ENCODE data around the gene FBXO47.

Gene FBXO47, protein sequence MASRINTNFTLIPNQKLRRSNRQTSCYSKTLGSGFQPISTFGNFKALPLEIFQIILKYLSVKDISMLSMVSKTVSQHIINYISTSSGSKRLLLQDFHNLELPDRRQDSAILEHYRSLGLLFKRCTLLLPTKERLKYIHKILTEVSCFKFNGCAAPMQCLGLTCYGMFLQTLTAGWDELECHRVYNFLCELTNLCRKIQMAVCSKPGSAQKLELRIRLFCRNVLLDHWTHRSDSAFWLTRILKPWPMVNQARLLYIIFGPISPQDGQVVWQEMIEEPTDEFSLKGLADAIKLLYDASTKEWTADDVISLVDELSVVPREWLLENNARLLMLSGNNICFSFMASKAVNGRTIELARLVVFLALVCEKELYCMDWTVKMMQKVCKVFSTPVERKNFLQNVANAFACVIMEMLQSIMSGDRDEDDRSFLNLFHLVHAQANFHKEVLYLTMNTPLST

GRCh38 chr17:38967290-38967738 is at the start of gene FBXO47:
Gene FBXO47, minus strand, starts transcription at chr17:38967403. Its CDS starts 4,378 bp downstream, at chr17:38963025.
- FAIRE-seq, result no peak

- no peak for FAIRE-seq
Measured at GRCh38 chr17:39016193-39017153, 49.3 kb upstream of the FBXO47 start.

- no peak for FAIRE-seq
Measured at GRCh38 chr17:39015546-39015935, 48.3 kb upstream of the FBXO47 start.

DNA sequence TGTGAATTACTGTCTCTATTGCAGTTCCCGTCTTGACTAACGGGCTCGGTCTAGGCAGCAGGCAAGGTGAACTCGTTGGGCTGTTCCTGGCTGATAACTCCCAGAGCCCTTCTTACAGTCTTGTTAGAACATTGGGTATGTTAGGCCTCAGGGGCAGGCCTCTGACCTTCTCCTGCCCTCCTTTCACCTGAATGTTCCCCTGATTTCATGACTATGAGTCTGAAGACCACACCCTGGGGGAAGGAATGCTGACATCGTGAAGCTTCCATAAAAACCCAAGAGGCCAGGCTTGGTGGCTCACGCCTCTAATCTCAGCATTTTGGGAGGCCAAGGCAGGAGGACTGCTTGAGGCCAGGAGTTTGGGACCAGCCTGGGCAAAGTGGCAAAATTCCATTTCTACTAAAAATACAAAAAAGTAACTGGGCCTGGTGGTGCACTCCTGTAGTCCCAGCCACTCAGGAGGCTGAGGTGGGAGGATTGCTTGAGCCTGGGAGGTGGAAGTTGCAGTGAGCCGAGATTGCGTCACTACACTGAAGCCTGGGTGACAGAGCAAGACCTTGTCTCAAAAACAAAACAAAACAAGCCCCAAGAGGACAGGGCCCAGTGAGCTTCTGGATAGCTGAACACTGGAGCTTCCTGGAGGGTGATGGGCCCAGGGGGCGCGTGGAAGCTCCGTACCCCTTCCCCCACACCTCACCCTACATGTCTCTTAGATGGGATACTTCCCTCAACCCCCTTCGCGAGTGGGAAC is 47.8 kb upstream of the FBXO47 start:
- no peak for FAIRE-seq

GRCh38 chr17:39014044-39014794 is 47.0 kb upstream of the FBXO47 start:
- FAIRE-seq, result no peak

GRCh38 chr17:39012725-39013124 is 45.5 kb upstream of the FBXO47 start:
- FAIRE-seq, result no peak

DNA sequence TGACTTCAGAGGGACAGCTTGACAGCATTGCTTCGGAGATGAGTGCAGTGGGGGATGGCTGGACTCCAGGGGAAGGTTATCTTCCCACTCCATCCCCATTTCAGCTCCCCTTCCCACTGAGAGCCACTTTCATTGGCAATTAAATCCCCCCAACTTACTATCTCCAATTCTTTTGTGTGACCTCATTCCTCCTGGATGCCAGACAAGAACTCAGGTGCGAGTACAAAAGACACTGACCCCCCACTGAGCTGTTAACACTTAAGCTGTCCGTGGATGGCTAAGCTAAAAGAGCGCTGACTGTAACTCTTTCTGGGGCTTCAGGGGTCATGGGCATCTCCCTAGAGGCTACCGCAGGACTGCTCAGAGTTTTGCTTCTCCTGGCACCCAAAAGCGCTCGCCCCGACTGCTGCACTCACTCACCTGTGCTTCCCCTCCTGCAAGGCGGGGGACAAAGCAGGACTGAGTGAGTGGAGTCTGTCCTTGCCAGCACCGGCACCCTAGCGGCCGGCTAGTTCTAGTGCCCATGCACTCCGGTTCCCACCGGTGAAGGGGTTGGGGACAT is 44.8 kb upstream of the FBXO47 start:
- no peak for FAIRE-seq

DNA sequence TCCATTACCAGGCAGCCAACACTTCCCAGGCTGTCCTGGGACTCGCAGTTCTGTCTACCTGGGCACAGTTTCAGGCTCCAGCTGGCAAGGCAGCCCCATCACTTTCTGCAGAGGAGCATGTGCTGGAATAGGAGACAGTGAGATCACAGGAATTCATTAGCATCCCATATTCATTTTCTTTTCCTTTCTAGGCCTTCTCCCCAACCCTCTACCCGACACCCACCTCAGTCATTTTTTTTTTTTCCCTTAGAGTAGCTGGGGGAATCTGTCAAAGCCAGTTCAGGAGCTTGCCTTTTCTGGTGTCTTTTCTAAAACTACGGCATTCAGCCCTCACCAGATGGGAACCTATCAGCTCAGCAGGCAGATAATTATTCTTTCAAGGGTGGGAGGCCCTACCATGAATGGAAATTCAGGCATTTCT is 42.4 kb upstream of the FBXO47 start:
- FAIRE-seq, result no peak

DNA sequence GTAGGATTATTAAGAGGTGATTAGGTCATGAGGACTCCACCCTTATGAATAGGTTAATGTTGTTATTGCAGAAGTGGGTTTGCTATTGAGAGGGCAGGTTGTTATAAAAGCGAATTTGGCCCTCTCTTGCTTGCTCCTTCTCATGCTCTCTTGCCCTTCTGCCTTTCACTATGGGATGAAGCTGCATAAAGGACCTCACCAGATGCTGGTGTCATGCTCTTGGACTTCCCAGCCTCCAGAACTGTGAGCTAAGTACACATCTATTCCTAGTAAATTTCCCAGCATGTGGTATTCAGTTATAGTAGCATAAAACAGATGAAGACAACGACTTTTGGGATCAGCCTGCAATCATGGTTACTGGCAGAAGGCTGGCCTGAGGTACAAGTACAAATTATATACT is 41.4 kb upstream of the FBXO47 start:
- FAIRE-seq, result no peak

- FAIRE-seq, result no peak
Measured at GRCh38 chr17:39002991-39003715, 36.0 kb upstream of the FBXO47 start.

- no peak for FAIRE-seq
Measured at GRCh38 chr17:39001703-39002637, 34.8 kb upstream of the FBXO47 start.

GRCh38 chr17:39000021-39000601 is 32.9 kb upstream of the FBXO47 start:
- no peak for FAIRE-seq

DNA sequence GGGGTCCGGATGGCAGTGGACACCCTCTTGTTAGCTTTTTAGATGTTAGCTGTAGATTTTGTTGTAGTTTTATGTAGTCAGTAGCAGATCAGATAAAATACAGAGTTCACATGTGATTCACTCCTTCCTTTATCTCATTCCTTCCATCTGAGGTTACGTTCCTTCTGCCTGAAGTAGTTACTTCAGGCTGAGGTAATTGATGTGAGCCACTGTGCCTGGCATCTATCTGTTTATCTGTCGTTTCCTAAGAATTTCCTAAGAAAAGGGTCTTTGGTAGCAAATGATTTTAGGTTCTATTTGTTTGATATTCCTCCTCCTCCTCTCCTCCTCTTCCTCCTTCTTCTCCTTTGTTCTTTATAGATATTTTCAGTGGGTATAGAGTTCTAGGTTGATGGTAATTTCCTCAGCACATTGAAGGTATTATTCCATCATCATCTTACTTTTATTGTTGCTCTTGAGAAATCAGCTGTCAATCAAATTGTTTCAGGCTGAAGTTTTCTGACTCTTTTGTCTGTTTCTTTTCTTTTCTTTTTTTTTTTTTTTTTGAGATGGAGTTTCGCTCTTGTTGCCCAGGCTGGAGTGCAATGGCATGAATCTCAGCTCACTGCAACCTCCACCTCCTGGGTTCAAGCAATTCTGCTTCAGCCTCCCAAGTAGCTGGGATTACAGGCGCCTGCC is 29.6 kb upstream of the FBXO47 start:
- FAIRE-seq, result no peak

DNA sequence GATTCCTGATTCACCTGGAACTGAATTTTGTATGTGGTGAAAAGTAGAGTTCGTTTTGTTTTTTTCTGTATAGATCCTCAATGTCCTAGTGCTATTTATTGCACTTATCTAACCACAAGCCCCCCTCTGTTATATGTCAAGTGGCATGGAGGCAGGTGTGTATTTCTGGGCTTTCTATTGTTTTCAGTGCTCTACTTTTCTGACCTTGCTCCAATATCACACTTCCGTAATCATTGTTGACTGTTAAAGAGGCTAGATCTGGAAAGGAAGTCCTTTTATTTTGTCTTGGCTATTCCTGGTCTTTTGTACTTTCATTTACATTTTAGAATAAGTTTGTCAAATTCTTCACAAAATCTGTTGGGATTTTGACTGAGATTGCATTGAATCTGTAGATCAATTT is 26.8 kb upstream of the FBXO47 start:
- no peak for FAIRE-seq

DNA sequence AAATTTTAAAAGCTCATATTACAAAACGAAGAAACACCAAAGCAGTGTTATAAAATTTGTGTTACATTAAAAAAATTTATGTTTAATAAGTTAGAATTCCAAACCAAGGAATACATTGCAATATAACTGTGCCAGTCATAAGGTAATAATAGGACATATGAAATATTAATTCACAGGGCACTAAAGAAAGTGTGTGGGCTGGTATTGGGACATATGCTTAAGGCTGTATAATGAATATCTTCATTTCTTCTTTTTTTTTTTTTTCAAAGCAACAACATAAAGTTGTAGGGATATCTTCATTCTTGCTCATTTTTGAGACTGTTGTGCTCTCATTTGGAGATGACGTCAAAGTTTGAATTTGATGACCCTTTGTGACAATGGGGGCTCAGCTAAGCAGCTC is 17.5 kb upstream of the FBXO47 start:
- FAIRE-seq, result no peak

DNA sequence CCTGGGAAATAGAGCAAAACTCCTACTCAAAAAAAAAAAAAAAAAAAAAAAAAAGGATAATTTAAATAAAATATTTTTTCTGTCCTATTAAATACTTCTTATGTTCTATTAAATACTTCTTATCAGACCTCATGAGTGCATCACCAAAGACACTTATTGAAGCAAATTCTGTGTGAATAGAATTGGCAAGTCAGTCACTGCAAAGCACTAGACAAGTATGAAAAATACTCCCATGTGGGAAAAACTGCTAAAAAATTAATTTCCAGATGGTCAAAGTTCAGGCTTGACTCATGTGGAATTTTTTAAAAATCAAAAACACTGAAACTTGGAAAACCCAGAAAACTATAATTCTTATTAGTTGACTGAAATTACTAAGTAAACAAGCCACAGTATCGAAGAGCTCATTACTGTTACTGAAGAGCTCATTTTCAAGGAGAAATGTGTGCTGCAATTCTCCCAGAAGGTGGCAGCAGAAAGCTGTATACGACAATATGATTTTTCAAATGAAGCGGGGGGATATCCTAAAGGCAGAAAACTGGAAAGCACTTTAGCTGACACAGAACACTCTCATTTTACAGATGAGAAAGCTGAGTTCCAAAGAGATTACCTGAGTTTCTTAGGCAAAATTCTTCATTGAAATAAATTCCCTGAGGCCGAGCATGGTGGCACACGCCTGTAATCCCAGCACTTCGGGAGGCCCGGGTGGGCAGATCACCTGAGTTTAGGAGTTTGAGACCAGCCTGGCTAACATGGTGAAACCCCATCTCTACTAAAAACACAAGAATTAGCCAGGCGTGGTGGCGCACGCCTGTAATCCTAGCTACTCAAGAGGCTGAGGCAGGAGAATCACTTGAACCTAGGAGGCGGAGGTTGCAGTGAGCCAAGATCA is 15.9 kb upstream of the FBXO47 start:
- FAIRE-seq, result peak; percentile 97

DNA sequence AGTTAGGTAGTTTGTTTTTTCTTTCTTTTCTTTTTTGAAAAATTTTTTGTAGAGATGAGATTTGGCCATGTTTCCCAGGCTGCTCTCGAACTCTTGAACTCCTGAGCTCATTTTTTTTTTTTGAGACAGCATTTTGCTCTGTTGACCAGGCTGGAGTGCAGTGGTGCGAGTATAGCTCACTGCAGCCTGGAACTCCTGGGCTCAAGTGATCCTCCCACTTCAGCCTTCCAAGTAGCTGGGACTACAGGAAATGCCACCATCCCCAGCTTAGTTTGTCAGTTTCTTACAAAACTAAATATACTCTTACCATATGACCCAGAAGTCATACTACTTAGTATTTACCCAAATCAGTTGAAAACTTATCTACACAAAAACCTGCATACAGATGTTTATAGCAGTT is 14.4 kb upstream of the FBXO47 start:
- no peak for FAIRE-seq

Measured in G401.6 (cell line).